Left ventricle myocardium inferior (tissue), 1 donor: Measurements from ENCODE around the gene TBC1D19. TPM values are rescaled to one million over a fixed set of nuclear protein-coding genes. Genes with fewer than 3 reads are reported as not detected.

Experiments
- DNase-seq: peaks from one replicate; pipeline ENCODE4 v3.0.0-alpha.2; 2020
- H3K27ac ChIP-seq: fragments of 200-600 bp; replicated peaks from 2 replicates; pipeline ENCODE4 v1.8.0; 2021
- H3K27me3 ChIP-seq: fragments of 200-600 bp; 2 replicates; pipeline ENCODE4 v1.8.0; 2021; ENCODE audit warnings: low read depth
- H3K36me3 ChIP-seq: fragments of 200-600 bp; 2 replicates; pipeline ENCODE4 v1.8.0; 2021
- H3K4me1 ChIP-seq: fragments of 200-600 bp; 2 replicates; pipeline ENCODE4 v1.8.0; 2021
- H3K4me3 ChIP-seq: fragments of 200-600 bp; 2 replicates; pipeline ENCODE4 v1.8.0; 2021; ENCODE audit warnings: mild to moderate bottlenecking, moderate library complexity
- H3K9me3 ChIP-seq: fragments of 200-600 bp; replicated peaks from 2 replicates; pipeline ENCODE4 v1.8.0; 2021
- intact Hi-C: fragments of 100-400 bp; cut with micrococcal nuclease; formaldehyde crosslinking; loops from one replicate; pipeline ENCODE4 v1.11.0; 2022
- total RNA-seq: library from RNA; stranded (reverse); fragmentation: NEBNext Ultra II Directional; extraction: Animal tissue kit (Norgen Biotek cat#: 25700); gene quantifications from one replicate; pipeline ENCODE4 v1.2.1, GENCODE V29; 2021
- TF ChIP-seq, protein P1 (sequence below): fragments of 200-600 bp; IDR thresholded peaks from 2 replicates; pipeline ENCODE4 v1.8.0; 2021; ENCODE audit warnings: antibody characterized with exemption, mild to moderate bottlenecking, borderline replicate concordance
- donor health status: DM: no; HTN: yes; CAD: no; lungs with severe emphysema.

TBC1D19 gene
- total RNA-seq, 1 donor from 2014 or later = 8.6 TPM

DNA sequence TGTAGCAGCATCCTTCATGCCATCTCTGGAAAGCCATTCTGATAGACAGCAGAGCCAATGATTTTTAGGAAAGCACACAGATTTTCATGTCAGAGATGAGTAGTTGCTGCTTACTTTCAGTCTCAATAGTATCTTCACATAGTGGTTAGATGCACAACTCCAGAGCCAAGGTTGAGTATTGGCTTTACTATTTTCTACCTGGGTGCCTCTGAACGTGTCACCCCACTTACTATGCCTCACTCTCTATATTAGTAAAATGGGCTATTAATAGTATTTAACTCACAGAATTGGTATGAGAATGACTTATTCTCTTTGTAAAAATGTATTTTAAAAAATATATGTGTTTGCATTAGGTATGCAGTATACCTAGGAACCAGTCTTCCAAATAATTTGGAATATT is 168.0 kb downstream of the TBC1D19 start:
- intact Hi-C loops = no loop called here
- Histone ChIP-seq H3K4me1 (peaks cover 23% of the 10 kb centered on the region), H3K4me3 (no peak overlapping the region), H3K9me3 (no peaks in the 10 kb centered on the region), H3K36me3 (peaks cover 25% of the 10 kb centered on the region), H3K27ac (no peak overlapping the region), H3K27me3 (no peaks in the 10 kb centered on the region)
- TF ChIP-seq, protein P1, sequence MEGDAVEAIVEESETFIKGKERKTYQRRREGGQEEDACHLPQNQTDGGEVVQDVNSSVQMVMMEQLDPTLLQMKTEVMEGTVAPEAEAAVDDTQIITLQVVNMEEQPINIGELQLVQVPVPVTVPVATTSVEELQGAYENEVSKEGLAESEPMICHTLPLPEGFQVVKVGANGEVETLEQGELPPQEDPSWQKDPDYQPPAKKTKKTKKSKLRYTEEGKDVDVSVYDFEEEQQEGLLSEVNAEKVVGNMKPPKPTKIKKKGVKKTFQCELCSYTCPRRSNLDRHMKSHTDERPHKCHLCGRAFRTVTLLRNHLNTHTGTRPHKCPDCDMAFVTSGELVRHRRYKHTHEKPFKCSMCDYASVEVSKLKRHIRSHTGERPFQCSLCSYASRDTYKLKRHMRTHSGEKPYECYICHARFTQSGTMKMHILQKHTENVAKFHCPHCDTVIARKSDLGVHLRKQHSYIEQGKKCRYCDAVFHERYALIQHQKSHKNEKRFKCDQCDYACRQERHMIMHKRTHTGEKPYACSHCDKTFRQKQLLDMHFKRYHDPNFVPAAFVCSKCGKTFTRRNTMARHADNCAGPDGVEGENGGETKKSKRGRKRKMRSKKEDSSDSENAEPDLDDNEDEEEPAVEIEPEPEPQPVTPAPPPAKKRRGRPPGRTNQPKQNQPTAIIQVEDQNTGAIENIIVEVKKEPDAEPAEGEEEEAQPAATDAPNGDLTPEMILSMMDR = no peak
- DNase-seq = no peak

DNA sequence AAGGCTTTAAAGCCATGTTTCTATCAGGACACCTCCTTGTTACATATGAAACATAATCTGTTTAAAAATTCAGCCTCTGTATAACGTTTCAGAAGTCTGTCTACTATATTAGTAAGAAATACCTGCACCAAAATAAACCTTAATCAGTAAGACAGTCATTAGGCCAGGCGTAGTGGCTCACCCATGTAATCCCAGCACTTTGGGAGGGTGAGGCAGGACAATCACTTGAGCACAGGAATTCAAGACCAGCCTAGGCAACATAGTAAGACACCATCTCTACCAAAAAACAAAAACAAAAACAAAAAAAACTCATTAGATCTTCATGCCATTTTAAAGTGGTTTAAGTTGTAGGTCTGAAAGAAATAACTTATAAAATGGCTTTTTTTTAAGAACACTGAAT is 169.3 kb downstream of the TBC1D19 start:
- Histone ChIP-seq H3K27ac (peak overlapping the region; percentile 6), H3K27me3 (no peaks in the 10 kb centered on the region), H3K4me1 (peaks cover 23% of the 10 kb centered on the region), H3K4me3 (no peak overlapping the region), H3K9me3 (no peaks in the 10 kb centered on the region), H3K36me3 (peaks cover 25% of the 10 kb centered on the region)
- intact Hi-C loops = no loop called here
- TF ChIP-seq, protein P1 = no peak
- no peak for DNase-seq

DNA sequence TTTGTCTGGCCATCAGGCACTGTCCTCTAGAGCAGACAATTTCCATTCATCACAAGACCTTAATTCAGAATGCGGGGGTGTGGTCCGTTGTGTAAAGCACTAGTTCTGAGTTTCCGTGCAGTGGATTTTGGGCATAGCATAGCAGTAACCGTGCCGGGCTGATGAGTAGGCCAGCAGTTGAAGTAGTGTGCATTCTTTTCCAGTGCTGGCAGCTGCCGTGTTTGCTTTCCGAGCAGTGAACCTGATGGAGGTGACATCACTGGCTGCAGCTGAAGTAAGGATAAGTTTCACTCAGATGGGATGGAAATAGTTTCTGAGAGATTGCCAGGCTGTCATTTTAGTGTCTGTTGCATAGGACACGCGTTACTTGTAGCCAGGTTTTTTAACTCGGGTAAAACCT is 169.7 kb downstream of the TBC1D19 start:
- Histone ChIP-seq H3K4me3 (no peak overlapping the region), H3K27me3 (no peaks in the 10 kb centered on the region), H3K27ac (peak overlapping the region; percentile 6), H3K36me3 (peaks cover 23% of the 10 kb centered on the region), H3K9me3 (no peaks in the 10 kb centered on the region), H3K4me1 (peaks cover 22% of the 10 kb centered on the region)
- peak; percentile 45 for DNase-seq
- intact Hi-C loops = no loop called here
- TF ChIP-seq, protein P1 = no peak

DNA sequence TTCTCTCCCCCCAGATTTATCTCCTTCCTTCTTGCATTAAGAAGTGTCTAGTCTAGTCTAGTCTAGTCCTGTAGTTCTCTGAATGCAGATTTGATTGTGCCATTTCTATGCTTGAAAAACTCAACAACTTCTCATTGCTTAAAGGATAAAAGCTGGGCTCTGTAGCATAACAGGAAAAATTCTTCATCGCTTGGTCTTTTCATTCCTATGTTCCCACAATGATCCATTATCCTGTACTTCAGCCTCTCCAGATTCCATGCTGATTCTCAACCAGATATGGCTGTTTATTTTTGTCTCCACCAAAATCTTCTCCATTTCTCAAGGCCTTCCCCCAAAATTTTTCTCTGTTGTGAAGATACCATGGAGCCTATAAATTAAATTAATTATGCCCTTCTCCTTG is 173.9 kb downstream of the TBC1D19 start:
- Histone ChIP-seq H3K4me3 (no peak overlapping the region), H3K4me1 (peaks cover 17% of the 10 kb centered on the region), H3K36me3 (peaks cover 10% of the 10 kb centered on the region), H3K9me3 (no peaks in the 10 kb centered on the region), H3K27me3 (no peaks in the 10 kb centered on the region), H3K27ac (no peak overlapping the region)
- no peak for DNase-seq
- intact Hi-C loops = no loop called here
- TF ChIP-seq, protein P1 = no peak

DNA sequence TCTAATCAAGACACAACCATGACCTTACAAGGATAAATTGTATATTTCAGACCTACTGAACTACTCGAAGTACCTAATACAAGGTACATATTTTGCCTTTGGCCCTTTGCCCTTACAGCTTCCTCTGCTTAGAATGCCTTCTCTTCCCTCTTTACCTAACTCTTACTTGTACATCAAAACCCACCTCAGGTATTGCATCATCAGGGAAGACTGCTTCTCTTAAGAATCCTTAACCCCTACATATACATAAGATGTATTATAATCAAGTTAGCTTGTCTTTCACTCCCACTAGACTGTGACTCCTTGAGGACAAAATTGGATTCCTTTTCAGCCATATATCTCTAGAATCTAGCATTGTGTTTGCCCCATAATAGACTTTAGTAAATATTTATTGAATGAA is 175.0 kb downstream of the TBC1D19 start:
- Histone ChIP-seq H3K4me1 (peaks cover 5% of the 10 kb centered on the region), H3K9me3 (no peaks in the 10 kb centered on the region), H3K4me3 (no peak overlapping the region), H3K27me3 (no peaks in the 10 kb centered on the region), H3K36me3 (peaks cover 10% of the 10 kb centered on the region), H3K27ac (no peak overlapping the region)
- intact Hi-C loops = no loop called here
- no peak for DNase-seq
- TF ChIP-seq, protein P1 = no peak

DNA sequence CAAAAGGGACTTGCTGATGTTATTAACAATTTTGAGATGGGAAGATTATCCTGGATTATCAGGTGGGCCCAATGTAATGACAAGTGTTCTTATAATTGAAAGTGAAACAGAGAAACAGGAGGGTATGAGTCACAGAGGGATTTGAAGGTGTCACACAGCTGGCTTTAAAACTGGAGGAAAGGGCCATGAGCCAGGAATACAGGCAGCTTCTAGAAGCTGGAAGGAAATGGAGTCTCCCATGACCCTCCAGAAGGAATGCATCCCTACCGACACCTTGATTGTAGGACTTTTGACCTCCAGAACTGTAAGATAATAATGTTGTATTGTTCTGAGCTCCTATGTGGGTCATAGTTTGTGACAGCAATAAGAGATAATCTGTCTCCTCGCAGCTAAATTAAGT is 178.8 kb downstream of the TBC1D19 start:
- TF ChIP-seq, protein P1 = no peak
- intact Hi-C loops = no loop called here
- DNase-seq = no peak

More for the DNA sequence above, 178.8 kb downstream of the TBC1D19 start:
- H3K9me3 ChIP-seq = no peaks in the 10 kb centered on the region
- H3K27ac ChIP-seq = no peak overlapping the region
- H3K4me3 ChIP-seq = no peak overlapping the region
- no peaks in the 10 kb centered on the region for H3K27me3 ChIP-seq
- H3K36me3 ChIP-seq = no peaks in the 10 kb centered on the region
- H3K4me1 ChIP-seq = no peaks in the 10 kb centered on the region
